Pericardium fibroblast (primary cell): ENCODE data around the gene ZNF668. TPM values are rescaled to one million over a fixed set of nuclear protein-coding genes. Genes with fewer than 3 reads are reported as not detected.

ENCODE experiments used
- total RNA-seq: library from RNA; depleted of rRNA; stranded (reverse); fragments of >200 nt; gene quantifications from 2 replicates; pipeline ENCODE4 v1.2.3, GENCODE V29; 2015

The ZNF668 gene
- total RNA-seq = 13.5 and 16.9 TPM in 2 replicates

DNA sequence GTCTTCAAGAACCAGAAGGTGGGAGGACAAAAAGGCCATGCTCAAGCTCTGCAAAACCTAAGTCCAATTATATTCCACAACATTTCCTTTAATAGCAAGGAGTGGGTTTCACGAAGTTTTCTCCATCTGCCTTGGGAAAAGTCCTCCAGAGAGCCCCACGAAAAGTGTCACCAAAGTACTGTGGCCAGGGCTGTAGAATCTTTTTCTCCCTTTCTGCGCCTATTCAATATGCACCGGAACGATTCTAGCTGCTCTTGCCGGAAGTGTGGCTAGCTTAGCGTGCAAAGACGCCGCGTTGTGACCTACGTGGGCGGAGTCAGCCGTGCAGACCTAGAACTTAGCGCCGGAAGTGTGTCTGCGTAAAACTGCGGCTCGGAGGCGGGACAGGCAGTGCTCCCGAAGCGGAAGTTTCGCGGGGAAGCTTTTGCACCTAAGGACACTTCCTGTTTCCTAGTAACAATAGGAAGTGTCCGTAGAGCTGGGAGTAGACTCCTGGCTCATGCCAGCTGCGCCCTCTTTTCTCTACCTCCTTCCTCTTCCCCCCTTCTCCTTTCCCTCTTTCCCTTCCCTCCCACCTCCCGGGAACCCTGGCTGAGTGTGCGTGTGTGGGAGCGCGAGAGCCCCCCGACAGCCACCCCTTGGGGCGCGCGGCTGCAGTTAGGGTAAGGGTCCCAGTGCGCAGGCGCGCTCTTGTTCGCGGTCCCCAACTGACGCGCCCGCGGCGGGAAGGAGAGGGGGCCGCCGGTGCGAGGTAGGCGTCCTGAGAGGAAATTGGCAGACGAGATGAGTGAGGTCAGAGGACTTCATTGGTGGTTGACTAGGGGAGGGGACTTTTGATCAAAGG, at the start of gene ZNF668, which contains the start of gene ZNF646:
ZNF668 (minus strand) TSS at position 271 of the 844 bp plus-strand sequence. CDS start 9,781 bp downstream, outside the sequence.
ZNF646 (plus strand) TSS at position 453 of the 844 bp plus-strand sequence. CDS start 1,903 bp downstream, outside the sequence.

DNA sequence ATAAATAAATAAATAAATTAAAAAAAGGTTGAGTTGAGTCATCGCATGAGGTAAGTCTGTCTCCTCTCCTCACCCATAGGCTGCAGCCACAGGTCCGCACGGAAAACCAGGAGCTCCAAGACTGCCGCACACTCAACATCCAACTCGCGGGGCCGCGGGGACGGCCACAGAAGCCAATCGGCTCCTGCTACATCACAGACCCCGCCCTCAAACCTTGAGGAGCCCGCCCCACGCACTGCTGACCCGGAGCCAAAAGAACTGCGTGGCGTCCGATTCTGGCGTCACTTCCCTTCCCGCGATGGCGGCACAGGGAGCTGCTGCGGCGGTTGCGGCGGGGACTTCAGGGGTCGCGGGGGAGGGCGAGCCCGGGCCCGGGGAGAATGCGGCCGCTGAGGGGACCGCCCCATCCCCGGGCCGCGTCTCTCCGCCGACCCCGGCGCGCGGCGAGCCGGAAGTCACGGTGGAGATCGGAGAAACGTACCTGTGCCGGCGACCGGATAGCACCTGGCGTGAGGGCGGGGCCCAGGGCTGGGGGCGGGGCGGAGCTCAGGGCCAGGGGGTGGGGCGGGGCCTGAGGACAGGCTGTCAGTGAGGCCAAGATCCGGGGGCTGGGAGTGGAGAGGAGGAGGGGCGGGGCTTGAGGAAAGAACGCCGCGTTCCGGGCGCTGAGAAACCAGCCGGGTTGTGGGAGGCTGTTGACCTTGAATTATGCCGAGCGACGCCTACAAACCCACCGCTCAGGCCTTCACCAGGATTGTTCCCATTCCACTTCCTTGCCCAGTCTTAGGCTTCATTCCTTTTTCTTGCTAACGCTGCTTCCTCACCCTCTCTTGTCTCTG, 43.6 kb upstream of the ZNF668 start, which contains the start of gene KAT8:
KAT8 (plus strand) TSS at position 281 of the 839 bp plus-strand sequence; CDS start at position 299, 18 bp downstream.

DNA sequence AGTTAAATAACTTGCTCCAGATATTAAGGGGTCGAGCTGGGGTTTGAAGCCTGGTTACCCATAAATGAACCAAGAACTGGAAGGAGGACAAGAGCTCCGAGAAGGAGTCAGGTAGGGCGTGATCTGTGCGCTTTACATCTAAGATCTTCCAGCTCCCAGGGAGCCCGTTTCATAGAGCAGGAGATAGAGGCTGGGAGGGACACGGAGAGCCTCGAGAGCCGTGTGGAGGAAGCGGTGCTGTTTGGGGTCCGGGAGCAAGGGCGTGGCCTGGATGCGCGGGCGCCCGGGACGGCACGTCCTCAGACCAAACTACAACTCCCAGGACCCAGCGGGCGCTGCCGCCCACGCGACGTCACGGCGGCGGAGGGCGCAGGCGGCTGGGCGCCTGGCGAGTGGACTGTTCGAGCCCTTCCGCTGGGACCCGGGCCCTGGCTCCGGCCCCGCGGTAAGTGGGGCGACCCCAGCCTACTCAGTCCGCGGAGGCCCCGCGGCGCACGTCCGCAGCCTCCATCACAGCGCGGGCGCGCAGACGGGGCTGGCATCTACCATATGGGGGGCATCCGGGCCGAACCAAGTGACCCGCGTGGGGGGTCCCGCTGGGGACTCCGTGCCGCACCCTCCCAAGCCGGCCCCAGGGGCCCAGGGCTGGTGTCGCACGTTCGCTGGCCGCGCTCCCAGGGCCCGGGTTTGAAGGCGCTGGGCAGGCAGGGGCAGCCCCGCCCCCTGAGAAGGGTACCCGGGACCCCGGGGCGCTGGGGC, 34.2 kb upstream of the ZNF668 start, which contains the start of gene BCKDK:
BCKDK (plus strand) TSS at position 352 of the 759 bp plus-strand sequence. CDS start 838 bp downstream, outside the sequence.

DNA sequence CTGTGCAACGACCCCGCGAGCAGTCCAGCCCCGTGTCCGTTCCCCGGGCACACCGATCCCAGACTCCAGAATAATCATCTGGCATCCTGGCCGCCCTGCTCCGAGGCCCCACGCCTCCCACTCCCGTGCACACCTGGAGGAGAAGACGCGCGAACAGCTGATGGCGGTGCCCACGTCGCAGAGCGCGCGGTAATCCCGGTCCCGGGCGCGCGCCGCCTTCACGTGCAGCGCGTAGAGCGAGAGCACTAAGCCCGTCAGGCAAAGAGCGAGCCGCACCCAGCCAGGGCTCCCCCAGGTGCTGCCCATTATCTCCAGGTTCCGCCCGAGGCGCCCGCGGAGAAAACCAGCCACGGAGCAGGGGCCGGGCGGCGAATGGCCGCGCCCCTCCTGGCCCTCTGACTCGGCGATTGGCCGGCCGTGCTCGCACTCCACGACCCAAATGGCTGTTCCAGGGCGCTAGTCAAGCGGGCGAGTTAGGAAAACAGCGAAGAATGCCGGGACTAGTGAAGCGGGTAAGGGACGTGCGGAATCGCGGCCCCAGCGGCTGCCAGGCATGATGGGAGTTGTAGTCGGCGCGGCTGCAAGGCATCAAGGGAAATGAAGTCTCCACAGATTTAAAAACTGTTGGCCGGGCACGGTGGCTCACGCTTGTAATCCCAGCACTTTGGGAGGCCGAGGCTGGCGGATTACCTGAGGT, 20.5 kb upstream of the ZNF668 start, which contains the start of gene VKORC1:
VKORC1 (minus strand) TSS at position 374 of the 697 bp plus-strand sequence; CDS start at position 306, 68 bp downstream.

DNA sequence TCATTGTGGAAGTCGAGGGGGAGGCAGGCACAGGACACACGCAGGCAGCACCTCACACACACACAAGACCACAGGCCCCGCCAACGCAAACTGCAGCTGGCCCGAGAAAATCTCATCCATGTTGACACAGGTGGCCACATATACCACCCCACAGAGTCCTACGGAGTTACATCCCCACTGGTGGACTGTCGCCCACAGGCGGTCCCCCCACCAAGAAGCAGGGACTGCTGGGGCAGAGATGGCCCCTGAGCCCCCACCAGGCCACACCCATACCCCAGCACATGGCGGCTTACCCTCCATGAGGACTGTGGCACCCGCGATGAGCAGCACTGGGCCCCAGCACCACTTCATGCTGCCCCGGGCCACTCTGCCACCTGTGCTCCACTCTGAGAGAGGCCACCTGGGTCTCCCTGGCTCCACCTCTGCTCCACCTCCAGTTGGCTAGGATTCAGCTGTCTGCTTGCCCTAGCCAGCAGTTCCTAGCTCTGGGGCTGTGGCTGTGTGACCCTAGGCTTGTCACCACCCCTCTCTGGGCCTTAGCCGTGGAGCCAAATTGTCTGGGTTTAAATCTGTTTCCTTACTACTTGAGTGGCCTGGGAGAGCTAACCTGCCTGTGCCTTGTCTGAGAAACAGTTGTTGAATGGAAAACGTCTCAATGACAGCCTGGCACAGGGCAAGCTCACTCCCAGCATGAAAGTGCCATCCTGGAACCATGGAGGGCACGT, 14.6 kb upstream of the ZNF668 start, which contains the start of gene PRSS53:
PRSS53 (minus strand) TSS at position 485 of the 725 bp plus-strand sequence; CDS start at position 351, 134 bp downstream.

DNA sequence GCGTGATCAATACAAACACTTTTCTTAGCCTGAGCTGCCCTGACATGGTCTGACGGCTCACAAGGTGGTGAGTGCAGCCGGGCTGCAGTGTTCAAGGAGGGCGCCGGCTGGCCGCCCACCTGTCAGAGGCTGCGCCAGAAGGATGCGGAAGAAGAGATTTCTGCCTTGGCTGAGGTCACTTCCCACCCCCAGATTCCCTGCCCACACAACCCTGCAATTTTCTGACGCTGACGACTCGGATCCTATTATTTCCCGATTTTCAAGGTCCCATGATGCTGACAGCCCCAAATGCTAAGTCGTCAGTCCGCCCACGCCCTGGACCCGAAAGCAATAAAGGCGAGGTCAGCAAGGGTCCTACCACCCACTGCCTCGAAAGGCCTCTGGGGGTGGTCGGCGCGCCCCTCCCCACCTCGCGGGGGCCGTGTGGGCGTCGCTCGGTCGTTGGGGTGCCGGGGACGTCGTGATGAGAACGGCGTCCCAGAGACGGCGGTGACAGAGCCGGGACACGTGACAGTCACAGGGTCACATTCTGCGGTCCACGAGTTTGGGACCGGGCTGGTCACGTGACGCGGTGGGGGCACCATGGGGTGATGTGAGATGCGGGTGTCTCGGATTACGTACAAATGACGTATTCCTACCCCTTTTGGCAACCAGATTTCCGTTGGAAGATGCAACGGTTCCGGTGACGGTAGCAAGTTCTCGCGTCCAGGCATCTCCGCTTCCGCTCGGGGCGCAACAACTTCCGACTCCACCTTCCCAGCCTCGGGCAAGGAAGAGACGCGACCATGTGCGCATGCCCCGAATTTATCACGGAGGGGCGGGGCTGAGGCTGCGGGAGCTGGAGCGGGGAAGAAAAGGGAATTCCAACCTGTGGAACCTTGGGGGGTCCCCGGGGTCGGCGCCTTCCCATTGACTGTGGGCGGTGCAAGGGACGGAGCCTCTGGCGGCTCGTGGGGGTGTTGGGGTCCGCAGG, 41.0 kb downstream of the ZNF668 start, which contains the start of gene STX4:
STX4 (plus strand) TSS at position 823 of the 973 bp plus-strand sequence. CDS start 248 bp downstream, outside the sequence.

Other genes with a start within 250 kb of the ZNF668 start
- 65.5 and 67.8 TPM in 2 replicates for gene BCL7C, start 180.2 kb downstream of the ZNF668 start, total RNA-seq
- gene CTF1, start 177.6 kb downstream of the ZNF668 start, total RNA-seq = 2.9 and 5.2 TPM in 2 replicates
- gene FBXL19, start 150.7 kb downstream of the ZNF668 start, total RNA-seq = 14.0 and 16.7 TPM in 2 replicates
- gene ORAI3, start 125.2 kb downstream of the ZNF668 start, total RNA-seq = 85.8 and 98.9 TPM in 2 replicates
- gene SETD1A, start 116.5 kb downstream of the ZNF668 start, total RNA-seq = 3.3 and 4.0 TPM in 2 replicates
- gene HSD3B7, start 89.0 kb downstream of the ZNF668 start, total RNA-seq = 11.6 and 14.7 TPM in 2 replicates
- under 0.01 and 0.94 TPM in 2 replicates for gene STX1B, start 63.6 kb downstream of the ZNF668 start, total RNA-seq
- gene STX4, start 40.7 kb downstream of the ZNF668 start, total RNA-seq = 17.5 and 20.2 TPM in 2 replicates
- 9.1 and 13.3 TPM in 2 replicates for gene ZNF646, start 182 bp upstream of the ZNF668 start, total RNA-seq
- 0.58 and 1.2 TPM in 2 replicates for gene PRSS53, start 14.7 kb upstream of the ZNF668 start, total RNA-seq
- gene VKORC1, start 20.6 kb upstream of the ZNF668 start, total RNA-seq = 198 and 277 TPM in 2 replicates
- 51.4 and 68.6 TPM in 2 replicates for gene BCKDK, start 34.1 kb upstream of the ZNF668 start, total RNA-seq
- gene KAT8, start 43.4 kb upstream of the ZNF668 start, total RNA-seq = 30.2 and 33.0 TPM in 2 replicates
- gene PRSS8, start 61.5 kb upstream of the ZNF668 start, total RNA-seq = 0.12 and 0.51 TPM in 2 replicates
- gene PRSS36, start 75.8 kb upstream of the ZNF668 start, total RNA-seq = 0.34 and 1.3 TPM in 2 replicates
- 29.2 and 31.2 TPM in 2 replicates for gene FUS, start 105.9 kb upstream of the ZNF668 start, total RNA-seq
- 50.4 and 57.1 TPM in 2 replicates for gene PYCARD, start 128.5 kb upstream of the ZNF668 start, total RNA-seq
- gene TRIM72, start 139.9 kb upstream of the ZNF668 start, total RNA-seq = 0.68 TPM in 1 of 2 replicates, not detected in the other
- gene PYDC1, start 142.9 kb upstream of the ZNF668 start, total RNA-seq = not detected in 2 replicates
- not detected in 2 replicates for gene ITGAM, start 185.7 kb upstream of the ZNF668 start, total RNA-seq